ENCODE data around the gene ROPN1L. TPM values are rescaled to one million over a fixed set of nuclear protein-coding genes. Genes with fewer than 3 reads are reported as not detected.

Gene ROPN1L
- total and polyA plus RNA-seq, 2 of the 8 experiments (the other 6 are each of a cell fraction or from before 2014, with no cell fraction given) = 0.24 to 0.73 TPM

DNA sequence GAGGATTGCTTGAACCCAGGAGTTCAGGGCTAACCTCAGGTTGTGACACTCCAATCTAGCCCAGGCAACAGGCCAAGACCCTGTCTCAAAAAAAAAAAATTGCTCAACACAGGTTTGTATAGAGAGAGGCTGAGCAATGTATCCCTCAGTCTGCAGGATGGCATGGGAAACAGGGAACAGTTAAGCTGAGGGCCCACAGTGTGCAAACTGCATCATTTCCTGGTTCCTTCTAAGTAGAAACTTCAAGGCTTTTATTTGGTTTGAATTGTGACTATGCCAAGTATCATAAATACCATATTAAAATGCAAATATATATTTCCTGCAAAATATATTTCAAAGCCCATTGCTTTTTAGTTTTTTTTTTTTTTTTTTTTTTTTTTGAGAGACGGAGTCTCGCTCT, 13.7 kb upstream of the ROPN1L start:
- no CpG with 5 or more reads among the region's 2 CpGs for WGBS, 2 experiments (ENCODE audit: extremely low coverage in 1 of 2, insufficient coverage in 1 of 2, insufficient read length in 1 of 2, insufficient replicate concordance in 2 of 2, low coverage in 1 of 2, low lambda C conversion rate in 2 of 2, missing lambda C conversion rate in 1 of 2)
- no peak overlapping the region for H2BK12ac ChIP-seq (ENCODE audit: low read depth, low read length)
- H3K14ac ChIP-seq (ENCODE audit: insufficient read length) = no peak overlapping the region
- no peak overlapping the region for H3K56ac ChIP-seq (replicated peaks; ENCODE audit: insufficient read length, low read depth, low read length)
- no peak overlapping the region for H2AFZ ChIP-seq (ENCODE audit: low read length)
- no peak overlapping the region for H4K91ac ChIP-seq (replicated peaks; ENCODE audit: insufficient read length, low read length)
- H4K8ac ChIP-seq (ENCODE audit: extremely low read depth, insufficient read depth, low read length) = no peak overlapping the region
- H3K4ac ChIP-seq (replicated peaks; ENCODE audit: insufficient read length, low read depth, low read length) = no peak overlapping the region
- TF ChIP-seq RBBP5 (IDR thresholded peaks at IDR 0.05; ENCODE audit: borderline replicate concordance, low read depth, low read length) (no peak), YY1 (IDR thresholded peaks at IDR 0.05; ENCODE audit: low read depth, low read length) (no peak), RXRA (IDR thresholded peaks at IDR 0.05; ENCODE audit: insufficient read depth, low read depth, low read length) (no peak), BRCA1 (IDR thresholded peaks at IDR 0.05; ENCODE audit: low read depth, low read length) (no peak), TCF12 (IDR thresholded peaks at IDR 0.05; ENCODE audit: low read depth, low read length) (no peak)
- H3K9ac ChIP-seq (replicated peaks in 1 of 4; ENCODE audit: extremely low read depth in 1 of 4, low read depth in 3 of 4, low read length in 3 of 4) = no peak overlapping the region
- H4K5ac ChIP-seq (ENCODE audit: insufficient read length, low read depth, low read length) = no peak overlapping the region
- FAIRE-seq = no peak
- H2BK20ac ChIP-seq (ENCODE audit: low read length) = no peak overlapping the region
- no peaks in the 10 kb centered on the region for H3K9me3 ChIP-seq (ENCODE audit: insufficient read depth in 2 of 2, low read depth in 1 of 2, low read length in 1 of 2)
- no peaks in the 10 kb centered on the region for H3K4me1 ChIP-seq (replicated peaks in 1 of 4; ENCODE audit: control insufficient read depth in 3 of 4, insufficient read depth in 4 of 4, low read length in 3 of 4)
- H2BK5ac ChIP-seq (ENCODE audit: low read depth, low read length) = no peak overlapping the region
- H3K4me3 ChIP-seq (ENCODE audit: extremely low read depth in 1 of 4, insufficient read depth in 2 of 4, low read depth in 3 of 4, low read length in 4 of 4) = no peak overlapping the region
- no peak overlapping the region for H3K23ac ChIP-seq (ENCODE audit: insufficient read length)
- no peaks in the 10 kb centered on the region for H3K79me1 ChIP-seq (ENCODE audit: low read depth, low read length)
- H2BK15ac ChIP-seq (ENCODE audit: low read length) = no peak overlapping the region
- no peaks in the 10 kb centered on the region; the same call in 1 of the 2 replicates for H3K23me2 ChIP-seq (ENCODE audit: low read depth, low read length)
- H4K20me1 ChIP-seq (replicated peaks in 1 of 2; ENCODE audit: control insufficient read depth in 1 of 2, insufficient read depth in 2 of 2, low read length in 2 of 2) = peaks cover 0 to 2% of the 10 kb centered on the region in 2 experiments
- no peak overlapping the region for H2BK120ac ChIP-seq (replicated peaks; ENCODE audit: low read depth, low read length)
- H3K4me2 ChIP-seq (ENCODE audit: insufficient read depth in 1 of 2, low read depth in 2 of 2, low read length in 2 of 2) = no peak overlapping the region
- H3K36me3 ChIP-seq (ENCODE audit: control insufficient read depth in 2 of 4, insufficient read depth in 4 of 4, low read length in 3 of 4) = peaks cover 8 to 49% (median 36%) of the 10 kb centered on the region in 4 experiments
- no peak overlapping the region for H3K18ac ChIP-seq (ENCODE audit: extremely low read depth, low read length)
- no peak overlapping the region for H2AK5ac ChIP-seq (ENCODE audit: low read depth, low read length)
- CTCF ChIA-PET (ENCODE audit: partially characterized antibody) = interaction anchor here (0.6 to 1.5 kb wide), 5 partner anchors 9 to 225 kb away, joined by 3 to 5 read pairs (median 3); no protein-coding TSS in a partner anchor
- no peak for DNase-seq (ENCODE audit: low read depth in 1 of 2, low spot score in 2 of 2)
- POLR2A ChIA-PET (ENCODE audit: partially characterized antibody) = no interaction called here
- H3K27me3 ChIP-seq (replicated peaks in 1 of 4; ENCODE audit: control insufficient read depth in 3 of 4, extremely low read depth in 1 of 4, insufficient read depth in 3 of 4, low read length in 3 of 4) = no peaks in the 10 kb centered on the region
- H3K27ac ChIP-seq (ENCODE audit: low read depth, low read length) = no peak overlapping the region
- H3K79me2 ChIP-seq (ENCODE audit: control insufficient read depth in 1 of 2, insufficient read depth in 2 of 2, low read length in 2 of 2) = no peaks in the 10 kb centered on the region

All from H1 (cell line).